Activated CD8-positive, alpha-beta T cell treated with anti-CD3 and anti-CD28 coated beads for 36 hours (primary cell): ENCODE results near the gene UBQLN1. TPM values are rescaled to one million over a fixed set of nuclear protein-coding genes. Genes with fewer than 3 reads are reported as not detected.

Experiments used
- ATAC-seq: fragments of 200-7000 bp; cut with Tn5 transposase; one replicate; pipeline ENCODE4 v1.10.0; 2021; ENCODE audit warnings: mild to moderate bottlenecking, moderate library complexity
- CTCF ChIA-PET: fragments of 350-600 bp; sonication (Branson Sonifier 250); formaldehyde crosslinking; loops from one replicate; lab custom pipeline; 2021; ENCODE audit warnings: antibody characterized with exemption; lab: Charles Lee
- POLR2A ChIA-PET: fragments of 350-600 bp; sonication (Branson Sonifier 250); formaldehyde crosslinking; loops from one replicate; lab custom pipeline; 2021; ENCODE audit warnings: antibody characterized with exemption; lab: Charles Lee
- DNase-seq: peaks from one replicate; pipeline ENCODE4 v3.0.0-alpha.2; 2020
- H3K27ac Mint-ChIP-seq: one replicate; pipeline ENCODE4 v1.8.0; 2021; ENCODE audit warnings: mild to moderate bottlenecking, mixed read lengths
- H3K27me3 Mint-ChIP-seq: one replicate; pipeline ENCODE4 v1.8.0; 2021; ENCODE audit warnings: mixed read lengths
- H3K36me3 Mint-ChIP-seq: one replicate; pipeline ENCODE4 v1.8.0; 2021; ENCODE audit warnings: low read depth, mixed read lengths
- H3K4me1 Mint-ChIP-seq: one replicate; pipeline ENCODE4 v1.8.0; 2021; ENCODE audit warnings: low read depth, mixed read lengths
- H3K4me3 Mint-ChIP-seq: one replicate; pipeline ENCODE4 v1.8.0; 2021; ENCODE audit warnings: mild to moderate bottlenecking, moderate library complexity, mixed read lengths
- H3K9me3 Mint-ChIP-seq: one replicate; pipeline ENCODE4 v1.8.0; 2021; ENCODE audit warnings: mixed read lengths
- intact Hi-C: fragments of 100-400 bp; cut with micrococcal nuclease; formaldehyde crosslinking; loops from one replicate; pipeline ENCODE4 v1.10.0; 2022
- total RNA-seq, 2 experiments: library from RNA; stranded (reverse); gene quantifications; one replicate each; pipeline ENCODE4 v1.2.3, GENCODE V29; 2021
- TF ChIP-seq, protein P1 (sequence below): fragments of 200-600 bp; IDR thresholded peaks from one replicate; pipeline ENCODE4 v1.8.0; 2022; ENCODE audit warnings: antibody characterized with exemption, mild to moderate bottlenecking

UBQLN1 gene
- total RNA-seq: 10 to 100 TPM; 80.1 to 92.9 TPM

DNA sequence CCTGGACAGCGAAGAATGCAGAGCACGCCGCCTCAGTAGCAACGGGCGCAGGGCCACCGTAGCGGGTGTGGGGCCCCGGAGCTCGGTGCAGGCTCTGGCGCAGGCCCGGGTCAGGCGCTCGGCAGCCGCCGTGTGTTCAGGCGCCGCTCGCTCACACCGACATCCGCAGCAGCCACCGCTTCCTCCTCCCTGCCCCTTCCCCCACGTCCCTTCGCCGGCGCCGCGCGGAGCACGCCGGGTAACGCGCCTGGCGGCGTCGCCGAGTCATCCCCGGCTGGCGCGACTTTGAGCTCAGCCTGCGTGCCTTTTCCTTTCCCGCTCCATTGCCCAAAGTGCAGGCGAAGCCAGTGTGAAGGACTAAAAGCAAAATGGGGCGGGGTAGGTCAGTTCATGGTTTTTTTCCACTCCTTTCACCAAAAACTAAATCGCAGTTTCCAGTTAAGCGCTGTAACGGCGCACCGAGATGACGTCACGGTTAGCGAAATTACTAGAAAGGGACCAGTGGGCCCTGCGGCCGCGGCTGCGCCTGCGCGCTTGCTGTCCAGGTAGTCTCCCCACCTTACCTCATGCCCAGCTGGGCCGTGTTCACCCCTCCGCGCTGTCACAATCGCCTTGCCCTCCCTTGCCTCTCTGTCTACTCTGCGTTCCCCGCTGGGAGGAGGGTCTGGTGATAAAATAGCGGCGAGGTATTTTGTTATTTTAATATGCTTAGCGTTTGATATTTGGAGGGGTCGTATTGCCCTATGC, at the start of gene UBQLN1:
Gene UBQLN1, minus strand, starts transcription at position 191 of the 747 bp plus-strand sequence. CDS start 279 bp downstream, outside the sequence.
- intact Hi-C loops: loop anchor here (2.0 to 10.0 kb wide), 3 partner anchors 19 to 217 kb away; partner anchors contain the start of genes IDNK and KIF27
- Mint-ChIP-seq H3K4me1 (peaks cover 34% of the 10 kb centered on the region), H3K27ac (peak within 1 kb of the TSS; percentile 98), H3K4me3 (peak within 1 kb of the TSS; percentile 86), H3K27me3 (no peaks in the 10 kb centered on the region), H3K36me3 (peaks cover 22% of the 10 kb centered on the region), H3K9me3 (peaks cover 2% of the 10 kb centered on the region)
- POLR2A ChIA-PET: interaction anchor here (0.7 to 2.8 kb wide), 13 partner anchors 14 to 586 kb away, joined by 3 to 25 read pairs (median 3); partner anchors contain the start of genes IDNK and KIF27
- ATAC-seq (peak; percentile 78), DNase-seq (peak; percentile 96)
- CTCF ChIA-PET: interaction anchor here (0.9 to 2.9 kb wide), 5 partner anchors 26 to 111 kb away, joined by 3 to 11 read pairs (median 3); partner anchors contain the start of gene IDNK
- TF ChIP-seq, protein P1, sequence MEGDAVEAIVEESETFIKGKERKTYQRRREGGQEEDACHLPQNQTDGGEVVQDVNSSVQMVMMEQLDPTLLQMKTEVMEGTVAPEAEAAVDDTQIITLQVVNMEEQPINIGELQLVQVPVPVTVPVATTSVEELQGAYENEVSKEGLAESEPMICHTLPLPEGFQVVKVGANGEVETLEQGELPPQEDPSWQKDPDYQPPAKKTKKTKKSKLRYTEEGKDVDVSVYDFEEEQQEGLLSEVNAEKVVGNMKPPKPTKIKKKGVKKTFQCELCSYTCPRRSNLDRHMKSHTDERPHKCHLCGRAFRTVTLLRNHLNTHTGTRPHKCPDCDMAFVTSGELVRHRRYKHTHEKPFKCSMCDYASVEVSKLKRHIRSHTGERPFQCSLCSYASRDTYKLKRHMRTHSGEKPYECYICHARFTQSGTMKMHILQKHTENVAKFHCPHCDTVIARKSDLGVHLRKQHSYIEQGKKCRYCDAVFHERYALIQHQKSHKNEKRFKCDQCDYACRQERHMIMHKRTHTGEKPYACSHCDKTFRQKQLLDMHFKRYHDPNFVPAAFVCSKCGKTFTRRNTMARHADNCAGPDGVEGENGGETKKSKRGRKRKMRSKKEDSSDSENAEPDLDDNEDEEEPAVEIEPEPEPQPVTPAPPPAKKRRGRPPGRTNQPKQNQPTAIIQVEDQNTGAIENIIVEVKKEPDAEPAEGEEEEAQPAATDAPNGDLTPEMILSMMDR: no peak

DNA sequence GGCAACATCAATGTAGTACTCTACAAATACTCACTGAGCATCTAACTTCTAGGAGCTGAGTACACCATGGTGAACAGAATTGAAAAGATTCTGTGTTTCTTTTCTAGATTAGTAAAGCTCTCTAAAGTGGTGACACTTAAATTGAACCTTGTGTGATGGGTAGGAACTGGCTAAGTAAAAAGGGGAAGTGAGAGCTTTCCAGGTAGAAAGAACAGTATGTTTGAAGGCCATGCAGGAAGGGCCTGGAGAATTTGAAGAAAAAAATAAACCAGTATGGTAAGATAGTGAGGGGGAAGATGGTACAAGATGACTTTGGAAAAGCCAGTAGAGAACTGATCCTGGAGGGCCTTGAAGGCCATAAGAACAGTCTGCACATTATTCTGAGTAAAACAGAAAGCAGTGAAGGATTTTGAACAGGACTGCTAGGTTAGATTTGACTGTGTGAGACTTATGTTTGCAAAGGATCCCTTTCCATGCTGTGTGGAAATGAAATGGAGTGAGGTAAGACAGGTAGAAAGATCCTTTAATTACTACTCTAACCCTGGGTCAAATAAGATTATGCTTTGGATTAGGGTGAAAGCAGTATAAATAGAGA, 46.7 kb upstream of the UBQLN1 start:
- TF ChIP-seq, protein P1: no peak
- ATAC-seq: no peak
- POLR2A ChIA-PET: no interaction called here
- CTCF ChIA-PET: interaction anchor here (0.6 kb wide), 1 partner anchor 9 kb away, joined by 3 read pairs; no protein-coding TSS in a partner anchor
- no peak overlapping the region for H3K27ac Mint-ChIP-seq
- intact Hi-C loops: no loop called here
- H3K4me1 Mint-ChIP-seq: no peaks in the 10 kb centered on the region
- no peaks in the 10 kb centered on the region for H3K27me3 Mint-ChIP-seq
- no peaks in the 10 kb centered on the region for H3K9me3 Mint-ChIP-seq
- DNase-seq: no peak
- no peak overlapping the region for H3K4me3 Mint-ChIP-seq
- H3K36me3 Mint-ChIP-seq: peaks cover 6% of the 10 kb centered on the region

DNA sequence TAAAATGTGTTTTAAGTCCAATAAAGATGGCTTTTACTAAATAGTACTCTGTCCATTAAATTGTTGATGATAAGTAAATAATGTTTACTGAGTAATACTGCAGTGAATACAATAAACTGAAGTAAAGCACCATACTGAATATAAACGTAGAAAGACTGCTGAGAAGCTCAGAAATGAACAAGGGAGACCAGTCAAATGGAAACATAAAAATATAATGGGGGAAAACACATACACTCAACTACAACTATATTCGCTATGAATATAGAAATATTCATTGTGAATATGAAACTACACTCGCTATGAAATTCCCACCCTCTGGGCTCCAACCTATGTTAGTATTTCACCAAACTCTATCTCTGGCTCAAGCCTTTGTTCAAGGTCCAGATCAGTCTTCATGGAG, 41.9 kb upstream of the UBQLN1 start:
- no peak for DNase-seq
- CTCF ChIA-PET: no interaction called here

DNA sequence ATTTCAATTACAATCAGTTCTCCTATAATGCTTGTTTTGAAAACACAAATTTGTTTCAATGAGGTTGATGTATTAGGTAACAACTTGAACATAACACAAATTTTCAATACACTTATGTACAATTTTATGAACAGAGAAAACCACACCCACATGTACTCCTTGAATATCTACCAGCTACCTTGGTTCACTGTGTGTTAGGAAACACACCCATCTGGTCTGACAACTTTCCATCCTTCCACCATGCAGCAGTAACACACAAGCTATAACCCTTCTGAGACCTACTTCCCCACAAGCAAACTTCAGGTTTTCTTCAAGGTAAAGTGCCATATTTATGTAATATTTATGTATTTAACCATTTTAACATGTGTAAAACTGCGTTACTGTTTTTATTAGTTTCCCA, 36.4 kb upstream of the UBQLN1 start:
- Mint-ChIP-seq H3K27me3 (no peaks in the 10 kb centered on the region), H3K36me3 (peaks cover under 1% of the 10 kb centered on the region), H3K9me3 (no peaks in the 10 kb centered on the region), H3K4me1 (peaks cover 3% of the 10 kb centered on the region), H3K4me3 (no peak overlapping the region), H3K27ac (no peak overlapping the region)
- no peak for DNase-seq
- TF ChIP-seq, protein P1: no peak
- ChIA-PET CTCF (no interaction called here), POLR2A (no interaction called here)
- intact Hi-C loops: loop anchor here (10.0 kb wide), 1 partner anchor 59 kb away; no protein-coding TSS in a partner anchor
- ATAC-seq: no peak

More for the DNA sequence above, 41.9 kb upstream of the UBQLN1 start:
- no peak for ATAC-seq
- POLR2A ChIA-PET: interaction anchor here (0.6 to 1.5 kb wide), 2 partner anchors 119 to 126 kb away, joined by 4 to 5 read pairs; no protein-coding TSS in a partner anchor
- H3K27me3 Mint-ChIP-seq: no peaks in the 10 kb centered on the region
- no peak overlapping the region for H3K27ac Mint-ChIP-seq
- TF ChIP-seq, protein P1: no peak
- H3K9me3 Mint-ChIP-seq: no peaks in the 10 kb centered on the region
- intact Hi-C loops: loop anchor here (10.0 kb wide), 1 partner anchor 65 kb away; no protein-coding TSS in a partner anchor
- H3K4me1 Mint-ChIP-seq: peaks cover 3% of the 10 kb centered on the region
- H3K36me3 Mint-ChIP-seq: peaks cover 6% of the 10 kb centered on the region
- H3K4me3 Mint-ChIP-seq: no peak overlapping the region
